HG03045 (cell line): Measurements from ENCODE around the gene CD22.

Source experiments
- ATAC-seq: cut with Tn5 transposase; IDR thresholded peaks from one replicate; pipeline ENCODE4 v1.9.1; 2021; ENCODE audit warnings: mild to moderate bottlenecking, moderate library complexity; ENCODE audit not compliant: unreplicated experiment

Gene CD22

GRCh38 chr19:35295792-35296462 lies 33.1 kb upstream of the CD22 start:
- ATAC-seq: no peak

GRCh38 chr19:35296644-35297514 lies 32.1 kb upstream of the CD22 start:
- ATAC-seq: no peak

GRCh38 chr19:35297515-35297848 lies 31.5 kb upstream of the CD22 start:
- no peak for ATAC-seq

GRCh38 chr19:35297922-35298321 lies 31.1 kb upstream of the CD22 start:
- ATAC-seq: no peak

GRCh38 chr19:35298561-35298972 lies 30.4 kb upstream of the CD22 start:
- no peak for ATAC-seq

- ATAC-seq: no peak
These were observed 29.3 kb upstream of the CD22 start for GRCh38 chr19:35299523-35300338.

GRCh38 chr19:35300339-35300649 lies 28.7 kb upstream of the CD22 start:
- no peak for ATAC-seq

GRCh38 chr19:35301961-35302360 lies 27.0 kb upstream of the CD22 start:
- no peak for ATAC-seq

- no peak for ATAC-seq
These were observed 26.5 kb upstream of the CD22 start for GRCh38 chr19:35302446-35302845.

GRCh38 chr19:35303357-35303915 lies 25.6 kb upstream of the CD22 start:
- no peak for ATAC-seq

GRCh38 chr19:35304036-35304435 lies 25.0 kb upstream of the CD22 start:
- ATAC-seq: no peak

GRCh38 chr19:35305181-35305580 lies 23.8 kb upstream of the CD22 start:
- ATAC-seq: no peak

GRCh38 chr19:35306473-35307246 lies 22.3 kb upstream of the CD22 start:
- no peak for ATAC-seq

GRCh38 chr19:35307931-35308330 lies 21.1 kb upstream of the CD22 start:
- no peak for ATAC-seq

GRCh38 chr19:35308910-35309309 lies 20.1 kb upstream of the CD22 start:
- no peak for ATAC-seq

GRCh38 chr19:35309481-35310279 lies 19.3 kb upstream of the CD22 start:
- no peak for ATAC-seq

- ATAC-seq: no peak
These were observed 18.7 kb upstream of the CD22 start for GRCh38 chr19:35310331-35310730.

- ATAC-seq: no peak
These were observed 18.0 kb upstream of the CD22 start for GRCh38 chr19:35310811-35311465.

GRCh38 chr19:35311901-35312665 lies 16.9 kb upstream of the CD22 start:
- no peak for ATAC-seq
